H9 (cell line): ENCODE measurements around the gene KIF5C. TPM values are rescaled to one million over a fixed set of nuclear protein-coding genes. Genes with fewer than 3 reads are reported as not detected.

Source experiments
- DNase-seq: peaks from one replicate; pipeline ENCODE4 v3.0.0-alpha.2; 2017
- H2AFZ ChIP-seq: one replicate; pipeline ENCODE4 v1.6.1; 2013; ENCODE audit warnings: mild to moderate bottlenecking, low read length, control low read depth, moderate library complexity
- H2AK5ac ChIP-seq: 2 replicates; pipeline ENCODE4 v1.6.1; 2013; ENCODE audit warnings: low read length, control low read depth, mixed read lengths; ENCODE audit not compliant: insufficient read length
- H2BK120ac ChIP-seq: one replicate; pipeline ENCODE4 v1.6.1; 2013; ENCODE audit warnings: low read depth, mild to moderate bottlenecking, low read length, control low read depth, inconsistent platforms; ENCODE audit not compliant: poor library complexity, severe bottlenecking
- H2BK12ac ChIP-seq: 2 replicates; pipeline ENCODE4 v1.6.1; 2013; ENCODE audit warnings: low read length, control low read depth, mixed read lengths, low read depth; ENCODE audit not compliant: insufficient read length
- H2BK15ac ChIP-seq: 2 replicates; pipeline ENCODE4 v1.6.1; 2013; ENCODE audit warnings: low read depth, low read length, control low read depth
- H2BK20ac ChIP-seq: one replicate; pipeline ENCODE4 v1.6.1; 2013; ENCODE audit warnings: low read depth, mild to moderate bottlenecking, low read length, control low read depth, inconsistent platforms; ENCODE audit not compliant: poor library complexity, severe bottlenecking
- H2BK5ac ChIP-seq: 2 replicates; pipeline ENCODE4 v1.6.1; 2013; ENCODE audit warnings: low read length, control low read depth, mixed read lengths; ENCODE audit not compliant: insufficient read length
- H3K14ac ChIP-seq: 2 replicates; pipeline ENCODE4 v1.6.1; 2013; ENCODE audit warnings: low read length, control low read depth; ENCODE audit not compliant: insufficient read depth
- H3K18ac ChIP-seq: 2 replicates; pipeline ENCODE4 v1.6.1; 2013; ENCODE audit warnings: low read depth, mild to moderate bottlenecking, mixed read lengths, low read length, control low read depth; ENCODE audit not compliant: insufficient read length
- H3K23ac ChIP-seq: 2 replicates; pipeline ENCODE4 v1.6.1; 2013; ENCODE audit warnings: low read length, control low read depth, mixed read lengths, low read depth; ENCODE audit not compliant: insufficient read length
- H3K23me2 ChIP-seq: 2 replicates; pipeline ENCODE4 v1.6.1; 2013; ENCODE audit warnings: low read depth, mild to moderate bottlenecking, mixed read lengths, low read length, control low read depth; ENCODE audit not compliant: insufficient read length, poor library complexity, severe bottlenecking
- H3K27ac ChIP-seq: 2 replicates; pipeline ENCODE4 v1.5.1; 2013; ENCODE audit warnings: low read length, control low read depth, mixed read lengths, low read depth; ENCODE audit not compliant: insufficient read length
- H3K27me3 ChIP-seq: 2 replicates; pipeline ENCODE4 v1.6.1; 2013; ENCODE audit warnings: low read length, control low read depth, inconsistent platforms; ENCODE audit not compliant: insufficient read depth
- H3K4ac ChIP-seq: 2 replicates; pipeline ENCODE4 v1.6.1; 2013; ENCODE audit warnings: low read depth, mild to moderate bottlenecking, control low read depth, inconsistent platforms, low read length, moderate library complexity
- H3K4me1 ChIP-seq: 2 replicates; pipeline ENCODE4 v1.6.1; 2013; ENCODE audit warnings: low read length, control low read depth, inconsistent platforms; ENCODE audit not compliant: insufficient read depth
- H3K4me2 ChIP-seq: 2 replicates; pipeline ENCODE4 v1.6.1; 2013; ENCODE audit warnings: low read length, control low read depth, mixed read lengths; ENCODE audit not compliant: insufficient read length, insufficient read depth
- H3K56ac ChIP-seq: 2 replicates; pipeline ENCODE4 v1.6.1; 2013; ENCODE audit warnings: low read depth, mild to moderate bottlenecking, mixed read lengths, low read length, control low read depth; ENCODE audit not compliant: insufficient read length
- H3K79me1 ChIP-seq: 2 replicates; pipeline ENCODE4 v1.6.1; 2013; ENCODE audit warnings: low read depth, mild to moderate bottlenecking, moderate library complexity, low read length, control low read depth, inconsistent platforms; ENCODE audit not compliant: insufficient read depth, poor library complexity, severe bottlenecking
- H3K79me2 ChIP-seq: 2 replicates; pipeline ENCODE4 v1.6.1; 2013; ENCODE audit warnings: low read length, control low read depth, inconsistent platforms; ENCODE audit not compliant: insufficient read depth
- H3K9ac ChIP-seq: 2 replicates; pipeline ENCODE4 v1.6.1; 2013; ENCODE audit warnings: low read length, control low read depth, mixed read lengths; ENCODE audit not compliant: insufficient read length; ENCODE audit errors: extremely low read depth
- H3K9me3 ChIP-seq: one replicate; pipeline ENCODE4 v1.6.1; 2013; ENCODE audit warnings: low read depth, low read length, inconsistent platforms; ENCODE audit not compliant: control insufficient read depth
- H3T11ph ChIP-seq: one replicate; pipeline ENCODE4 v1.6.1; 2013; ENCODE audit warnings: mild to moderate bottlenecking, low read length, control low read depth, inconsistent platforms
- H4K20me1 ChIP-seq: one replicate; pipeline ENCODE4 v1.6.1; 2013; ENCODE audit not compliant: control insufficient read depth, insufficient read length, insufficient read depth
- H4K5ac ChIP-seq: 2 replicates; pipeline ENCODE4 v1.6.1; 2013; ENCODE audit warnings: low read depth, mild to moderate bottlenecking, mixed read lengths, low read length, control low read depth; ENCODE audit not compliant: insufficient read length
- H4K8ac ChIP-seq: replicated peaks from 2 replicates; pipeline ENCODE4 v1.6.1; 2013; ENCODE audit warnings: low read length, control low read depth, mixed read lengths, low read depth; ENCODE audit not compliant: insufficient read length
- H4K91ac ChIP-seq: 2 replicates; pipeline ENCODE4 v1.6.1; 2013; ENCODE audit warnings: low read depth, mild to moderate bottlenecking, moderate library complexity, mixed read lengths, low read length, control low read depth; ENCODE audit not compliant: insufficient read length
- H3K27ac Mint-ChIP-seq, 3 experiments: 2 replicates in 2 of 3; 3 replicates in 1 of 3; pipeline ENCODE4 v1.8.0; 2020 to 2021; ENCODE audit warnings: mixed read lengths in 3 of 3, mild to moderate bottlenecking in 1 of 3, moderate library complexity in 1 of 3
- H3K27me3 Mint-ChIP-seq: 2 replicates; pipeline ENCODE4 v1.8.0; 2021; ENCODE audit warnings: low read depth, mild to moderate bottlenecking, moderate library complexity, mixed read lengths
- H3K36me3 Mint-ChIP-seq, 3 experiments: 2 replicates in 2 of 3; 3 replicates in 1 of 3; pipeline ENCODE4 v1.8.0; 2020 to 2021; ENCODE audit warnings: low read depth in 3 of 3, mixed read lengths in 3 of 3; ENCODE audit not compliant: insufficient read depth in 1 of 3
- H3K4me1 Mint-ChIP-seq, 2 experiments: 2 replicates each; pipeline ENCODE4 v1.8.0; 2020; ENCODE audit warnings: mixed read lengths in 2 of 2
- H3K4me3 Mint-ChIP-seq, 2 experiments: 2 replicates in 1 of 2; 3 replicates in 1 of 2; pipeline ENCODE4 v1.8.0; 2020 to 2021; ENCODE audit warnings: mild to moderate bottlenecking in 2 of 2, mixed read lengths in 2 of 2, moderate library complexity in 1 of 2
- H3K9me3 Mint-ChIP-seq, 2 experiments: 2 replicates in 1 of 2; 3 replicates in 1 of 2; pipeline ENCODE4 v1.8.0; 2020; ENCODE audit warnings: mild to moderate bottlenecking in 2 of 2, mixed read lengths in 2 of 2, moderate library complexity in 1 of 2
- WGBS: extraction: QIAGEN DNeasy Blood & Tissue Kit; methylation state at CpG from one replicate; pipeline ENCODE4 v1.1.7; 2013; ENCODE audit warnings: missing lambda C conversion rate, low lambda C conversion rate, mixed read lengths; ENCODE audit not compliant: insufficient read length; ENCODE audit errors: extremely low coverage; 5-methylcytosine and 5-hydroxymethylcytosine counted together
- total RNA-seq: library from RNA; stranded (reverse); gene quantifications from 2 replicates; pipeline ENCODE4 v1.2.1, GENCODE V29; 2021
- TF ChIP-seq, protein P1 (sequence below): fragments of 200-600 bp; sonication (generic); conservative IDR thresholded peaks from 3 replicates; pipeline ENCODE4 v1.8.0; 2021; ENCODE audit warnings: antibody characterized with exemption, mild to moderate bottlenecking

Gene KIF5C
- total RNA-seq, 1 experiment from 2014 or later = 52.9 TPM

DNA sequence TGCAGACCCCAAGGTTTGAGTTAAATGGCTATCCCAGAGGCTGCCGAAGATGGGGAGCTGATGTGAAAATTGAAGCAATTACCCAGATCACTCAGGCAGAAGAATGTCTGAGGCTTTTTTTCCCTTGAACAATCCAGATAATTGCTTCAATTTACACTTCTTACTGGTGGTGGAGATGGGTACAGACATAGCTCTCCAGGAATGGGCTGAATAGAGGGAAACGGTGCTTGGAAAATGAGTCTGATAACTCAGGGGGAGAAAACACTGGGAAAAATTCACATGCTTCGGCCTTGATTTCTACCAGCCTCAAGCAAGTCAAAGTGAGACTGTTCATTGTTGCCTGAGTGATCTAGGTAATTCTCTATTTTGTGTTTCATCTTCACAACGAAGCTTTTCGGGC is 9.5 kb upstream of the KIF5C start:
- H3K4me2 ChIP-seq = no peak overlapping the region
- Mint-ChIP-seq H3K27ac (no peak overlapping the region), H3K27me3 (peaks cover 56% of the 10 kb centered on the region), H3K4me3 (no peak overlapping the region), H3K9me3 (peaks cover 0 to 3% of the 10 kb centered on the region in 2 experiments; a peak in 3 of 5 replicates), H3K36me3 (peaks cover 0 to 2% (median 0%) of the 10 kb centered on the region in 3 experiments; a peak in 2 of 7 replicates), H3K4me1 (peaks cover 5 to 7% of the 10 kb centered on the region in 2 experiments)
- no peaks in the 10 kb centered on the region for H3K79me2 ChIP-seq
- no peak overlapping the region for H3K14ac ChIP-seq
- no peak overlapping the region for H2BK12ac ChIP-seq
- no peak overlapping the region for H4K91ac ChIP-seq
- H3K9me3 ChIP-seq = no peaks in the 10 kb centered on the region
- no peak overlapping the region for H3K18ac ChIP-seq
- H2AK5ac ChIP-seq = no peak overlapping the region
- H3K27me3 ChIP-seq = no peaks in the 10 kb centered on the region
- no peak overlapping the region for H2AFZ ChIP-seq
- H4K5ac ChIP-seq = no peak overlapping the region
- no peaks in the 10 kb centered on the region for H3K79me1 ChIP-seq
- H3K27ac ChIP-seq = no peak overlapping the region
- H4K8ac ChIP-seq = no peak overlapping the region
- no peaks in the 10 kb centered on the region for H4K20me1 ChIP-seq
- TF ChIP-seq, protein P1, sequence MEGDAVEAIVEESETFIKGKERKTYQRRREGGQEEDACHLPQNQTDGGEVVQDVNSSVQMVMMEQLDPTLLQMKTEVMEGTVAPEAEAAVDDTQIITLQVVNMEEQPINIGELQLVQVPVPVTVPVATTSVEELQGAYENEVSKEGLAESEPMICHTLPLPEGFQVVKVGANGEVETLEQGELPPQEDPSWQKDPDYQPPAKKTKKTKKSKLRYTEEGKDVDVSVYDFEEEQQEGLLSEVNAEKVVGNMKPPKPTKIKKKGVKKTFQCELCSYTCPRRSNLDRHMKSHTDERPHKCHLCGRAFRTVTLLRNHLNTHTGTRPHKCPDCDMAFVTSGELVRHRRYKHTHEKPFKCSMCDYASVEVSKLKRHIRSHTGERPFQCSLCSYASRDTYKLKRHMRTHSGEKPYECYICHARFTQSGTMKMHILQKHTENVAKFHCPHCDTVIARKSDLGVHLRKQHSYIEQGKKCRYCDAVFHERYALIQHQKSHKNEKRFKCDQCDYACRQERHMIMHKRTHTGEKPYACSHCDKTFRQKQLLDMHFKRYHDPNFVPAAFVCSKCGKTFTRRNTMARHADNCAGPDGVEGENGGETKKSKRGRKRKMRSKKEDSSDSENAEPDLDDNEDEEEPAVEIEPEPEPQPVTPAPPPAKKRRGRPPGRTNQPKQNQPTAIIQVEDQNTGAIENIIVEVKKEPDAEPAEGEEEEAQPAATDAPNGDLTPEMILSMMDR = no peak
- H3K4me1 ChIP-seq = no peaks in the 10 kb centered on the region; the same call in 1 of the 2 replicates
- DNase-seq = no peak
- no peak overlapping the region for H2BK120ac ChIP-seq
- H3K23ac ChIP-seq = no peak overlapping the region
- no peak overlapping the region for H3K9ac ChIP-seq
- H2BK20ac ChIP-seq = no peak overlapping the region
- H3K56ac ChIP-seq = no peak overlapping the region
- no peak overlapping the region for H2BK5ac ChIP-seq
- H2BK15ac ChIP-seq = no peak overlapping the region
- H3K4ac ChIP-seq = no peak overlapping the region
- no peak overlapping the region for H3T11ph ChIP-seq
- no peaks in the 10 kb centered on the region for H3K23me2 ChIP-seq
- no CpG with 5 or more reads among the region's 5 CpGs for WGBS
